ENCODE measurements around the gene DNMBP.

DNA sequence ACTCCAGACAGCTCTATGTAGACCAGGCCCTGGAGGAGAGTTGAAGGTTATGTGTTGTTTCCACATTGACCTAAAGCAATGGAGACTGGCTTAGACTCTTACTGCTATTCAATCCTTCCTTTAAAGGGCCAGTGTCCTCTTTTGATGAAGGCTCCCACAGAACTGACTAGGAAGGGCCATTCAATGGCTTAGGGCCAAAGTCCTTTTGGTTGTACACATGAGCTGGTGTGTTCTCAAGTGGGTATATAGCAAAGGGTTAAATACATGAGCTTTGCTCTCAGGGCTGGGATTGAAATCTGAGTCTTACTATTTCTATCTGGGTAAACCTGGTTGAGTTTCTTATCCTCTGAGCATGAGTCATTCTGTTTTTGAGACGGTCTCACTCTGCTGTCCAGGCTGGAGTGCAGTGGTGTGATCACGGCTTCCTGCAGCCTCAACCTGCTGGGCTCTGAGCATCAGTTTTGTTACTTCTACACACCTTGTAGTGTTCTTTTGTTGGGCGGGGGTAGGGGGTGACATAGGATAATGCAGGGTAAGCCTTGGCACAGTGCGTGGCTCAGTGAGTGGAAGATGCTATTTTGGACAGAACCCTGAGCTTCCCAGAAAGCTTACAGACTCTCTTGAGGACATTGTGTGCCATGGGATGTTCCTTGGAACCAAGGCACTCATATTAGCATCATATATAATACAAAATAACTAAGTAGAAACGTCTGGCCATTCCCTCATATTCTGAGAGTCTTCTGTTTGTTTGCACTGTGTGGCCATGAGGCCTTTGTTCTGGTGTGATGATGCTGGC is 137.2 kb downstream of the DNMBP start:
- TF ChIP-seq POLR2A (IDR thresholded peaks at IDR 0.05) = no peak
- TF ChIP-seq, protein P1, sequence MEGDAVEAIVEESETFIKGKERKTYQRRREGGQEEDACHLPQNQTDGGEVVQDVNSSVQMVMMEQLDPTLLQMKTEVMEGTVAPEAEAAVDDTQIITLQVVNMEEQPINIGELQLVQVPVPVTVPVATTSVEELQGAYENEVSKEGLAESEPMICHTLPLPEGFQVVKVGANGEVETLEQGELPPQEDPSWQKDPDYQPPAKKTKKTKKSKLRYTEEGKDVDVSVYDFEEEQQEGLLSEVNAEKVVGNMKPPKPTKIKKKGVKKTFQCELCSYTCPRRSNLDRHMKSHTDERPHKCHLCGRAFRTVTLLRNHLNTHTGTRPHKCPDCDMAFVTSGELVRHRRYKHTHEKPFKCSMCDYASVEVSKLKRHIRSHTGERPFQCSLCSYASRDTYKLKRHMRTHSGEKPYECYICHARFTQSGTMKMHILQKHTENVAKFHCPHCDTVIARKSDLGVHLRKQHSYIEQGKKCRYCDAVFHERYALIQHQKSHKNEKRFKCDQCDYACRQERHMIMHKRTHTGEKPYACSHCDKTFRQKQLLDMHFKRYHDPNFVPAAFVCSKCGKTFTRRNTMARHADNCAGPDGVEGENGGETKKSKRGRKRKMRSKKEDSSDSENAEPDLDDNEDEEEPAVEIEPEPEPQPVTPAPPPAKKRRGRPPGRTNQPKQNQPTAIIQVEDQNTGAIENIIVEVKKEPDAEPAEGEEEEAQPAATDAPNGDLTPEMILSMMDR (IDR thresholded peaks at IDR 0.05) = no peak
